Measurements from ENCODE around the gene CUL9.

Gene CUL9

DNA sequence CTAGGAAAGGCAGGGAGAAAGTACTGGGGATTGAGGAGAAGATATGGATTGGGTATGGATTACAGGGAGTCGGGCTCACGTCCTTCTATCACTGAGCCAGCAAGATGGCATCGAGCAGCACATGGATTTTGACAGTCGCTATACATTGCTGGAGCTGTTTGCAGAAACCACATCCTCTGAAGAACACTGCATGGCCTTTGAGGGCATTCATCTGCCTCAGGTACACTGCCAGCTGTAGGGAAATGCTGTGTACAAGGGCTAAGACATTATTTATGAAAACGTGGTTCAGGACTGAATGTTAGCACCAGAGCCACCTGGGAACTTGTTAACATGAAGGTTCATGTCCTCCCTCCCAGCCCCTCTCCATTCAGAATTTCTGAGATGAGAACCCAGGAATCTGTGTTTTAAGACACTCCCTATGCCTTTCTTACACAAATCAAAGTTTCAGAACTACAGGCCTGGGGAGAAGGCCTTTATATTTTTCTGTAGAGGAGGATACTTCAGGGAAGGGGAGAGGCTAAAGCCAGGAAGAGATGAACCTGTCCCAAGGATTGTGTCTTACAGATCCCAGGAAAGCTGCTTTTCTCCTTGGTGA lies 3.5 kb downstream of the CUL9 start:
- TF ChIP-seq OSR1 (CRISPR knock-in tag; IDR thresholded peaks at IDR 0.05), result no peak
- no peak for TF ChIP-seq GLIS3 (CRISPR knock-in tag; IDR thresholded peaks at IDR 0.05)
- no peak for ATAC-seq

GRCh38 chr6:43186019-43186418 lies 4.0 kb downstream of the CUL9 start:
- ATAC-seq, result no peak
- TF ChIP-seq CSRNP3 (CRISPR knock-in tag; IDR thresholded peaks at IDR 0.05) (no peak), ZFP3 (CRISPR knock-in tag; IDR thresholded peaks at IDR 0.05) (no peak), SNAI2 (CRISPR knock-in tag; IDR thresholded peaks at IDR 0.05) (no peak), CSDC2 (CRISPR knock-in tag; IDR thresholded peaks at IDR 0.05) (no peak), ESRRG (CRISPR knock-in tag; IDR thresholded peaks at IDR 0.05) (no peak), OSR1 (CRISPR knock-in tag; IDR thresholded peaks at IDR 0.05) (no peak), BACH2 (CRISPR knock-in tag; IDR thresholded peaks at IDR 0.05; ENCODE audit: borderline replicate concordance) (no peak), PPARA (CRISPR knock-in tag; IDR thresholded peaks at IDR 0.05; ENCODE audit: borderline replicate concordance) (no peak), ZNF565 (CRISPR knock-in tag; conservative IDR thresholded peaks at IDR 0.05; ENCODE audit: low read depth) (no peak), ZNF70 (CRISPR knock-in tag; IDR thresholded peaks at IDR 0.05) (no peak), CREB5 (CRISPR knock-in tag; IDR thresholded peaks at IDR 0.05; ENCODE audit: low read depth) (no peak), ZC3H10 (CRISPR knock-in tag; IDR thresholded peaks at IDR 0.05) (no peak), RARB (CRISPR knock-in tag; IDR thresholded peaks at IDR 0.05) (no peak), TCF4 (CRISPR knock-in tag; IDR thresholded peaks at IDR 0.05; ENCODE audit: borderline replicate concordance) (no peak), ISL1 (CRISPR knock-in tag; IDR thresholded peaks at IDR 0.05) (no peak), PATZ1 (CRISPR knock-in tag; IDR thresholded peaks at IDR 0.05; ENCODE audit: borderline replicate concordance) (no peak), GLIS3 (CRISPR knock-in tag; IDR thresholded peaks at IDR 0.05) (no peak), ARNTL (CRISPR knock-in tag; IDR thresholded peaks at IDR 0.05; ENCODE audit: borderline replicate concordance, low read depth) (no peak)
- TF ChIP-seq, protein P1, sequence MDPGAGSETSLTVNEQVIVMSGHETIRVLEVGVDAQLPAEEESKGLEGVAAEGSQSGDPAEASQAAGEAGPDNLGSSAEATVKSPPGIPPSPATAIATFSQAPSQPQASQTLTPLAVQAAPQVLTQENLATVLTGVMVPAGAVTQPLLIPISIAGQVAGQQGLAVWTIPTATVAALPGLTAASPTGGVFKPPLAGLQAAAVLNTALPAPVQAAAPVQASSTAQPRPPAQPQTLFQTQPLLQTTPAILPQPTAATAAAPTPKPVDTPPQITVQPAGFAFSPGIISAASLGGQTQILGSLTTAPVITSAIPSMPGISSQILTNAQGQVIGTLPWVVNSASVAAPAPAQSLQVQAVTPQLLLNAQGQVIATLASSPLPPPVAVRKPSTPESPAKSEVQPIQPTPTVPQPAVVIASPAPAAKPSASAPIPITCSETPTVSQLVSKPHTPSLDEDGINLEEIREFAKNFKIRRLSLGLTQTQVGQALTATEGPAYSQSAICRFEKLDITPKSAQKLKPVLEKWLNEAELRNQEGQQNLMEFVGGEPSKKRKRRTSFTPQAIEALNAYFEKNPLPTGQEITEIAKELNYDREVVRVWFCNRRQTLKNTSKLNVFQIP (CRISPR knock-in tag; IDR thresholded peaks at IDR 0.05; ENCODE audit: borderline replicate concordance, low read depth), result no peak
- TF ChIP-seq, protein P2, sequence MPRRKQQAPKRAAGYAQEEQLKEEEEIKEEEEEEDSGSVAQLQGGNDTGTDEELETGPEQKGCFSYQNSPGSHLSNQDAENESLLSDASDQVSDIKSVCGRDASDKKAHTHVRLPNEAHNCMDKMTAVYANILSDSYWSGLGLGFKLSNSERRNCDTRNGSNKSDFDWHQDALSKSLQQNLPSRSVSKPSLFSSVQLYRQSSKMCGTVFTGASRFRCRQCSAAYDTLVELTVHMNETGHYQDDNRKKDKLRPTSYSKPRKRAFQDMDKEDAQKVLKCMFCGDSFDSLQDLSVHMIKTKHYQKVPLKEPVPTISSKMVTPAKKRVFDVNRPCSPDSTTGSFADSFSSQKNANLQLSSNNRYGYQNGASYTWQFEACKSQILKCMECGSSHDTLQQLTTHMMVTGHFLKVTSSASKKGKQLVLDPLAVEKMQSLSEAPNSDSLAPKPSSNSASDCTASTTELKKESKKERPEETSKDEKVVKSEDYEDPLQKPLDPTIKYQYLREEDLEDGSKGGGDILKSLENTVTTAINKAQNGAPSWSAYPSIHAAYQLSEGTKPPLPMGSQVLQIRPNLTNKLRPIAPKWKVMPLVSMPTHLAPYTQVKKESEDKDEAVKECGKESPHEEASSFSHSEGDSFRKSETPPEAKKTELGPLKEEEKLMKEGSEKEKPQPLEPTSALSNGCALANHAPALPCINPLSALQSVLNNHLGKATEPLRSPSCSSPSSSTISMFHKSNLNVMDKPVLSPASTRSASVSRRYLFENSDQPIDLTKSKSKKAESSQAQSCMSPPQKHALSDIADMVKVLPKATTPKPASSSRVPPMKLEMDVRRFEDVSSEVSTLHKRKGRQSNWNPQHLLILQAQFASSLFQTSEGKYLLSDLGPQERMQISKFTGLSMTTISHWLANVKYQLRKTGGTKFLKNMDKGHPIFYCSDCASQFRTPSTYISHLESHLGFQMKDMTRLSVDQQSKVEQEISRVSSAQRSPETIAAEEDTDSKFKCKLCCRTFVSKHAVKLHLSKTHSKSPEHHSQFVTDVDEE (CRISPR knock-in tag; IDR thresholded peaks at IDR 0.05), result no peak

DNA sequence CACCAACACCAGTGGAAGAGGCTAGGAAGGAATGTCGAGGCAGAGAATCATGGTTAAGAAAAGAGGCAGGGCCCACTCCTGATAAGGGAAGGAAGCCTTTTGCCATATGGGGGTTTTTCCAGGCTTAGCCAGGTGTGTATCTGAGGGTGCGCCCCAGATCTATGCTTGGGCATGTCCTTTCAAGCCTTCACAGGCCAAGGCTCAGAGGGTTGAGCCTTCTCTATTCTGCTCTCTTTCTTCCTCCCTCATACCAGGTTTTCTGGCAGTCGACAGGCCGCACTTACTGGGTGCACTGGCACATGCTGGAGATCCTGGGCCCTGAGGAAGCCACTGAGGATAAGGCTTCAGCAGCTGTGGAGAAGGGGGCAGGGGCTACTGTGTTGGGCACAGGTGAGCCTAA lies 4.7 kb downstream of the CUL9 start:
- TF ChIP-seq, protein P1 (CRISPR knock-in tag; IDR thresholded peaks at IDR 0.05; ENCODE audit: borderline replicate concordance, low read depth), result no peak
- TF ChIP-seq ZC3H10 (CRISPR knock-in tag; IDR thresholded peaks at IDR 0.05), result no peak
- TF ChIP-seq OSR1 (CRISPR knock-in tag; IDR thresholded peaks at IDR 0.05), result no peak
- no peak for TF ChIP-seq TCF4 (CRISPR knock-in tag; IDR thresholded peaks at IDR 0.05; ENCODE audit: borderline replicate concordance)
- TF ChIP-seq PPARA (CRISPR knock-in tag; IDR thresholded peaks at IDR 0.05; ENCODE audit: borderline replicate concordance), result no peak
- no peak for TF ChIP-seq ESRRG (CRISPR knock-in tag; IDR thresholded peaks at IDR 0.05)
- TF ChIP-seq ZNF8 (CRISPR knock-in tag; IDR thresholded peaks at IDR 0.05), result no peak
- no peak for TF ChIP-seq ISL1 (CRISPR knock-in tag; IDR thresholded peaks at IDR 0.05)
- TF ChIP-seq GLIS3 (CRISPR knock-in tag; IDR thresholded peaks at IDR 0.05), result no peak
- TF ChIP-seq BACH2 (CRISPR knock-in tag; IDR thresholded peaks at IDR 0.05; ENCODE audit: borderline replicate concordance), result no peak
- TF ChIP-seq RARB (CRISPR knock-in tag; IDR thresholded peaks at IDR 0.05), result no peak
- TF ChIP-seq ZNF70 (CRISPR knock-in tag; IDR thresholded peaks at IDR 0.05), result no peak
- TF ChIP-seq CREB5 (CRISPR knock-in tag; IDR thresholded peaks at IDR 0.05; ENCODE audit: low read depth), result no peak
- TF ChIP-seq CSDC2 (CRISPR knock-in tag; IDR thresholded peaks at IDR 0.05), result no peak
- no peak for TF ChIP-seq SNAI2 (CRISPR knock-in tag; IDR thresholded peaks at IDR 0.05)
- TF ChIP-seq ZFP30 (CRISPR knock-in tag; IDR thresholded peaks at IDR 0.05), result no peak
- ATAC-seq, result no peak
